HCT116 (cell line): ENCODE measurements around the gene RAB30. TPM values are rescaled to one million over a fixed set of nuclear protein-coding genes. Genes with fewer than 3 reads are reported as not detected.

Experiments used
- ATAC-seq: fragments of 200-7000 bp; cut with Tn5 transposase; 2 replicates; pipeline ENCODE4 v1.9.1; 2020; ENCODE audit warnings: mild to moderate bottlenecking, moderate library complexity
- BruUV-seq: library from RNA; stranded (reverse); fragments of 400-500 nt; replicated peaks from 2 replicates; lab custom pipeline; 2021; lab: Mats Ljungman, UMichigan
- CTCF ChIA-PET: fragments of 300-600 bp; sonication (Branson Sonifier 250); formaldehyde crosslinking; loops from one replicate; lab custom pipeline; 2021; ENCODE audit warnings: antibody characterized with exemption; lab: Charles Lee
- POLR2A ChIA-PET: fragments of 300-600, 350-600 bp; sonication (Branson Sonifier 250); formaldehyde crosslinking; loops from one replicate; lab custom pipeline; 2021; ENCODE audit warnings: antibody characterized with exemption; lab: Charles Lee
- RAD21 ChIA-PET, 2 experiments: fragments of 300-600 bp; sonication (Branson Sonifier 250); formaldehyde crosslinking; loops; one replicate each; lab custom pipeline; 2023; ENCODE audit warnings: low total read pairs in 2 of 2; ENCODE audit not compliant: uncharacterized antibody in 2 of 2, unreplicated experiment in 2 of 2, low non-redundant PET in 1 of 2; lab: Charles Lee
- DNase-seq: peaks from one replicate; pipeline ENCODE4 v3.0.0-alpha.2; 2010; ENCODE audit warnings: low read depth, low spot score
- H2AFZ ChIP-seq: fragments of 200-600 bp; shearing (Covaris generic), sonication (generic); 2 replicates; pipeline ENCODE4 v1.6.1; 2017; ENCODE audit warnings: low read depth, mixed run types, mixed read lengths, antibody characterized with exemption, low read length; ENCODE audit not compliant: poor library complexity, severe bottlenecking
- H3K27ac ChIP-seq: 2 replicates; pipeline ENCODE4 v1.5.1; 2012; ENCODE audit warnings: low read depth, low read length
- H3K27me3 ChIP-seq: fragments of 200-600 bp; sonication (generic); 2 replicates; pipeline ENCODE4 v1.6.1; 2016; ENCODE audit warnings: mixed run types, low read length, mixed read lengths; ENCODE audit not compliant: insufficient read depth
- H3K36me3 ChIP-seq, 2 experiments: fragments of 200-500 bp in 1 of 2; fragments of 200-600 bp in 1 of 2; sonication (Bioruptor generic) in 1 of 2; sonication (generic) in 1 of 2; 2 replicates each; pipeline versions ENCODE4 v1.5.1 to v1.6.1; 2014 to 2016; ENCODE audit warnings: low read length in 2 of 2, inconsistent platforms in 1 of 2, mixed read lengths in 1 of 2, mixed run types in 1 of 2; ENCODE audit not compliant: insufficient read depth in 2 of 2, control insufficient read depth in 1 of 2
- H3K4me1 ChIP-seq, 2 experiments: fragments of 200-600 bp in 1 of 2; sonication (generic) in 1 of 2; 2 replicates each; pipeline versions ENCODE4 v1.5.1 to v1.6.1; 2012 to 2017; ENCODE audit warnings: low read length in 2 of 2, inconsistent platforms in 1 of 2, mild to moderate bottlenecking in 1 of 2, mixed read lengths in 1 of 2, mixed run types in 1 of 2, moderate library complexity in 1 of 2; ENCODE audit not compliant: insufficient read depth in 2 of 2, control insufficient read depth in 1 of 2
- H3K4me2 ChIP-seq: fragments of 200-600 bp; sonication (generic); 2 replicates; pipeline ENCODE4 v1.6.1; 2017; ENCODE audit warnings: mixed run types, low read length, mixed read lengths
- H3K4me3 ChIP-seq, 2 experiments: fragments of 200-600 bp in 1 of 2; sonication (generic) in 1 of 2; replicated peaks in 1 of 2; 2 replicates each; pipeline ENCODE4 v1.5.1; 2011 to 2016; ENCODE audit warnings: low read length in 2 of 2, control low read depth in 1 of 2, low read depth in 1 of 2, mild to moderate bottlenecking in 1 of 2, mixed read lengths in 1 of 2, mixed run types in 1 of 2
- H3K79me2 ChIP-seq: fragments of 200-600 bp; sonication (generic); 2 replicates; pipeline ENCODE4 v1.6.1; 2017; ENCODE audit warnings: mild to moderate bottlenecking, mixed run types, low read length, moderate library complexity, mixed read lengths; ENCODE audit not compliant: insufficient read depth
- H3K9ac ChIP-seq: fragments of 200-600 bp; sonication (generic); 2 replicates; pipeline ENCODE4 v1.6.1; 2016; ENCODE audit warnings: low read length, mixed read lengths
- H3K9me2 ChIP-seq: fragments of 200-600 bp; sonication (generic), shearing (Covaris generic); 2 replicates; pipeline ENCODE4 v1.6.1; 2017; ENCODE audit warnings: mixed run types, mild to moderate bottlenecking, moderate library complexity; ENCODE audit not compliant: insufficient read depth
- H3K9me3 ChIP-seq, 2 experiments: fragments of 200-500 bp in 1 of 2; fragments of 200-600 bp in 1 of 2; sonication (Bioruptor generic) in 1 of 2; sonication (generic) in 1 of 2; 2 replicates each; pipeline ENCODE4 v1.6.1; 2014 to 2017; ENCODE audit warnings: low read length in 2 of 2, mixed read lengths in 2 of 2, inconsistent platforms in 1 of 2, low read depth in 1 of 2, mild to moderate bottlenecking in 1 of 2, mixed run types in 1 of 2, moderate library complexity in 1 of 2; ENCODE audit not compliant: control insufficient read depth in 1 of 2, insufficient read depth in 1 of 2
- H4K20me1 ChIP-seq: fragments of 200-600 bp; sonication (generic), shearing (Covaris generic); 2 replicates; pipeline ENCODE4 v1.6.1; 2017; ENCODE audit warnings: mixed run types, mild to moderate bottlenecking, moderate library complexity; ENCODE audit not compliant: insufficient read depth
- ATF3 ChIP-seq: IDR thresholded peaks from 2 replicates; pipeline ENCODE4 v1.6.1; 2012
- EZH2 ChIP-seq: fragments of 200-600 bp; sonication (generic); IDR thresholded peaks from 2 replicates; pipeline ENCODE4 v1.6.1; 2017; ENCODE audit warnings: antibody characterized with exemption, mixed run types
- EZH2phosphoT487 ChIP-seq: fragments of 200-600 bp; IDR thresholded peaks from 2 replicates; pipeline ENCODE4 v1.6.1; 2018; ENCODE audit warnings: antibody characterized with exemption, borderline replicate concordance
- JUND ChIP-seq: IDR thresholded peaks from 2 replicates; pipeline ENCODE4 v1.6.1; 2012
- RAD21 ChIP-seq: IDR thresholded peaks from 2 replicates; pipeline ENCODE4 v1.6.1; 2012; ENCODE audit warnings: low read depth, mild to moderate bottlenecking
- REST ChIP-seq: IDR thresholded peaks from 2 replicates; pipeline ENCODE4 v1.6.1; 2012; ENCODE audit warnings: low read depth
- SIN3A ChIP-seq: IDR thresholded peaks from 2 replicates; pipeline ENCODE4 v1.6.1; 2012; ENCODE audit warnings: low read depth
- ZFX ChIP-seq: fragments of 450-650 bp; IDR thresholded peaks from 2 replicates; pipeline ENCODE4 v1.6.1; 2017
- intact Hi-C: fragments of 100-400 bp; cut with micrococcal nuclease; formaldehyde crosslinking; loops from 2 replicates; pipeline ENCODE4 v1.10.0; 2022
- total RNA-seq: library from RNA; stranded (reverse); gene quantifications from one replicate; pipeline ENCODE4 v1.2.1, GENCODE V29; 2021; ENCODE audit not compliant: unreplicated experiment

Gene RAB30
- total RNA-seq, 1 experiment from 2014 or later: 5.7 TPM

GRCh38 chr11:82936261-82936660, 135.4 kb downstream of the RAB30 start:
- intact Hi-C loops: no loop called here
- Histone ChIP-seq H3K9ac (no peak overlapping the region), H3K27me3 (no peaks in the 10 kb centered on the region), H2AFZ (no peak overlapping the region), H3K36me3 (peaks cover 8 to 26% of the 10 kb centered on the region in 2 experiments; a peak in 3 of 4 replicates), H3K9me2 (no peaks in the 10 kb centered on the region), H4K20me1 (no peaks in the 10 kb centered on the region), H3K4me2 (no peak overlapping the region), H3K4me1 (no peaks in the 10 kb centered on the region), H3K9me3 (no peaks in the 10 kb centered on the region), H3K79me2 (no peaks in the 10 kb centered on the region), H3K27ac (no peak overlapping the region), H3K4me3 (no peak overlapping the region)
- POLR2A ChIA-PET: no interaction called here
- RAD21 ChIA-PET: no interaction called here
- CTCF ChIA-PET: no interaction called here
- no peak for ATAC-seq
- no peak for DNase-seq
- TF ChIP-seq RAD21 (no peak), EZH2phosphoT487 (no peak), JUND (no peak), SIN3A (no peak), REST (no peak), ATF3 (no peak), EZH2 (no peak), ZFX (no peak)
- no TSS peak for BruUV-seq
